HEK293 (cell line): ENCODE results near the gene TNFAIP8L3.
A peak's percentile ranks its signal among the peaks of the same experiment; 100 is the strongest.

ENCODE experiments used
- CTCF ChIA-PET: fragments of 350-600 bp; formaldehyde crosslinking; extraction: SDS; loops from one replicate; lab custom pipeline; 2021; ENCODE audit warnings: antibody characterized with exemption; lab: Yijun Ruan, JAX
- POLR2A ChIA-PET: fragments of 300-600 bp; formaldehyde crosslinking; extraction: SDS; loops from one replicate; lab custom pipeline; 2020; ENCODE audit warnings: antibody characterized with exemption, inconsistent platforms; lab: Yijun Ruan, JAX
- H3K27ac ChIP-seq: fragments of 200-500 bp; sonication (Bioruptor generic); 2 replicates; pipeline ENCODE4 v1.5.1; 2014; ENCODE audit warnings: low read depth, low read length, control low read depth, inconsistent platforms; ENCODE audit errors: extremely low read depth
- H3K36me3 ChIP-seq, 2 experiments: fragments of 200-500 bp in 1 of 2; sonication (Bioruptor generic) in 1 of 2; 1 replicate in 1 of 2; 2 replicates in 1 of 2; pipeline ENCODE4 v1.5.1; 2014 to 2017; ENCODE audit warnings: inconsistent platforms in 2 of 2, low read length in 2 of 2; ENCODE audit not compliant: control insufficient read depth in 2 of 2, insufficient read depth in 1 of 2
- H3K4me1 ChIP-seq: fragments of 200-500 bp; sonication (Bioruptor generic); 2 replicates; pipeline ENCODE4 v1.5.1; 2014; ENCODE audit warnings: mild to moderate bottlenecking, low read length, inconsistent platforms; ENCODE audit not compliant: control insufficient read depth, insufficient read depth
- H3K4me3 ChIP-seq: 2 replicates; pipeline ENCODE4 v1.5.1; 2011; ENCODE audit warnings: low read depth, mild to moderate bottlenecking, control low read depth, low read length, moderate library complexity
- H3K9me3 ChIP-seq: fragments of 200-500 bp; sonication (Bioruptor generic); 2 replicates; pipeline ENCODE4 v1.5.1; 2014; ENCODE audit warnings: low read depth, low read length, inconsistent platforms; ENCODE audit not compliant: control insufficient read depth, insufficient read depth
- BCL11B ChIP-seq: fragments of 450-650 bp; formaldehyde crosslinking; IDR thresholded peaks from 2 replicates; pipeline ENCODE4 v1.5.1; 2016; ENCODE audit warnings: low read depth, missing biosample characterization, missing genetic modification characterization
- EGR2 ChIP-seq: fragments of 450-650 bp; formaldehyde crosslinking; IDR thresholded peaks from 2 replicates; pipeline ENCODE4 v1.5.1; 2016; ENCODE audit warnings: low read depth, missing biosample characterization, missing genetic modification characterization
- HOXC10 ChIP-seq: sonication (generic); formaldehyde crosslinking; IDR thresholded peaks from 2 replicates; pipeline ENCODE4 v1.8.1; 2023; ENCODE audit warnings: mild to moderate bottlenecking, missing genetic modification reagents
- KLF7 ChIP-seq: fragments of 450-650 bp; formaldehyde crosslinking; IDR thresholded peaks from 2 replicates; pipeline ENCODE4 v1.5.1; 2016; ENCODE audit warnings: missing biosample characterization, missing genetic modification characterization, borderline replicate concordance
- KLF9 ChIP-seq: fragments of 450-650 bp; formaldehyde crosslinking; IDR thresholded peaks from 2 replicates; pipeline ENCODE4 v1.5.1; 2016; ENCODE audit warnings: missing biosample characterization, missing genetic modification characterization, low read depth
- MEIS1 ChIP-seq: sonication (generic); formaldehyde crosslinking; IDR thresholded peaks from 2 replicates; pipeline ENCODE4 v1.8.1; 2022; ENCODE audit warnings: missing genetic modification reagents, mild to moderate bottlenecking, borderline replicate concordance
- MZF1 ChIP-seq: fragments of 450-650 bp; formaldehyde crosslinking; IDR thresholded peaks from 2 replicates; pipeline ENCODE4 v1.5.1; 2017; ENCODE audit warnings: missing biosample characterization, missing genetic modification characterization, borderline replicate concordance
- SETDB1 ChIP-seq: IDR thresholded peaks from one replicate; pipeline ENCODE4 v1.6.1; 2017; ENCODE audit warnings: mild to moderate bottlenecking, low read length, moderate library complexity, mixed read lengths; ENCODE audit not compliant: insufficient read length
- SP2 ChIP-seq: fragments of 450-650 bp; formaldehyde crosslinking; IDR thresholded peaks from 2 replicates; pipeline ENCODE4 v1.5.1; 2016; ENCODE audit warnings: missing biosample characterization, missing genetic modification characterization
- ZNF121 ChIP-seq: fragments of 450-650 bp; formaldehyde crosslinking; IDR thresholded peaks from 2 replicates; pipeline ENCODE4 v1.5.1; 2016; ENCODE audit warnings: missing biosample characterization, missing genetic modification characterization
- ZNF133 ChIP-seq: fragments of 450-650 bp; formaldehyde crosslinking; IDR thresholded peaks from 2 replicates; pipeline ENCODE4 v1.5.1; 2016; ENCODE audit warnings: missing biosample characterization, missing genetic modification characterization
- ZNF174 ChIP-seq: fragments of 450-650 bp; formaldehyde crosslinking; IDR thresholded peaks from 2 replicates; pipeline ENCODE4 v1.5.0; 2017; ENCODE audit warnings: missing biosample characterization, mild to moderate bottlenecking, missing genetic modification characterization
- ZNF18 ChIP-seq: fragments of 450-650 bp; formaldehyde crosslinking; IDR thresholded peaks from 2 replicates; pipeline ENCODE4 v1.5.1; 2016; ENCODE audit warnings: missing biosample characterization, missing genetic modification characterization
- ZNF19 ChIP-seq: fragments of 450-650 bp; formaldehyde crosslinking; IDR thresholded peaks from 2 replicates; pipeline ENCODE4; 2016; ENCODE audit warnings: missing biosample characterization, missing genetic modification characterization, low read depth
- ZNF274 ChIP-seq, 2 experiments: fragments of 200-500 bp in 1 of 2; fragments of 450-650 bp in 1 of 2; sonication (Bioruptor generic) in 1 of 2; formaldehyde crosslinking in 1 of 2; IDR thresholded peaks; 2 replicates each; pipeline versions ENCODE4 v1.5.1 to v1.6.1; 2014 to 2016; ENCODE audit warnings: borderline replicate concordance in 1 of 2, inconsistent platforms in 1 of 2, low read length in 1 of 2, missing biosample characterization in 1 of 2, missing genetic modification characterization in 1 of 2
- ZNF398 ChIP-seq: fragments of 450-650 bp; formaldehyde crosslinking; IDR thresholded peaks from 2 replicates; pipeline ENCODE4 v1.5.1; 2017; ENCODE audit warnings: missing biosample characterization, missing genetic modification characterization
- ZNF501 ChIP-seq: fragments of 450-650 bp; formaldehyde crosslinking; IDR thresholded peaks from 2 replicates; pipeline ENCODE4 v1.5.1; 2016; ENCODE audit warnings: missing biosample characterization, missing genetic modification characterization
- ZNF510 ChIP-seq: fragments of 450-650 bp; formaldehyde crosslinking; IDR thresholded peaks from 2 replicates; pipeline ENCODE4 v1.5.1; 2018; ENCODE audit warnings: mild to moderate bottlenecking, missing genetic modification characterization, missing biosample characterization; ENCODE audit not compliant: insufficient replicate concordance
- ZNF548 ChIP-seq: fragments of 450-650 bp; formaldehyde crosslinking; IDR thresholded peaks from 2 replicates; pipeline ENCODE4 v1.5.1; 2016; ENCODE audit warnings: missing biosample characterization, missing genetic modification characterization
- ZNF555 ChIP-seq: fragments of 450-650 bp; formaldehyde crosslinking; conservative IDR thresholded peaks from 2 replicates; pipeline ENCODE4 v1.5.1; 2017; ENCODE audit warnings: missing biosample characterization, mild to moderate bottlenecking, missing genetic modification characterization, inconsistent platforms
- ZNF585B ChIP-seq: fragments of 450-650 bp; formaldehyde crosslinking; IDR thresholded peaks from 2 replicates; pipeline ENCODE4 v1.5.1; 2016; ENCODE audit warnings: missing biosample characterization, missing genetic modification characterization
- ZNF600 ChIP-seq: fragments of 450-650 bp; formaldehyde crosslinking; IDR thresholded peaks from 2 replicates; pipeline ENCODE4 v1.5.1; 2016; ENCODE audit warnings: missing biosample characterization, missing genetic modification characterization
- ZNF658 ChIP-seq: fragments of 450-650 bp; formaldehyde crosslinking; IDR thresholded peaks from 2 replicates; pipeline ENCODE4; 2016; ENCODE audit warnings: missing biosample characterization, missing genetic modification characterization
- ZNF664 ChIP-seq: fragments of 450-650 bp; formaldehyde crosslinking; IDR thresholded peaks from 2 replicates; pipeline ENCODE4 v1.5.1; 2016; ENCODE audit warnings: missing biosample characterization, missing genetic modification characterization
- ZNF692 ChIP-seq: fragments of 450-650 bp; formaldehyde crosslinking; IDR thresholded peaks from 2 replicates; pipeline ENCODE4 v1.5.1; 2016; ENCODE audit warnings: missing biosample characterization, missing genetic modification characterization
- ZNF704 ChIP-seq: fragments of 450-650 bp; formaldehyde crosslinking; IDR thresholded peaks from 2 replicates; pipeline ENCODE4 v1.5.1; 2016; ENCODE audit warnings: missing biosample characterization, missing genetic modification characterization
- ZNF768 ChIP-seq: fragments of 450-650 bp; formaldehyde crosslinking; IDR thresholded peaks from 2 replicates; pipeline ENCODE4 v1.5.1; 2018; ENCODE audit warnings: missing biosample characterization, mild to moderate bottlenecking, missing genetic modification characterization
- ZNF777 ChIP-seq: fragments of 450-650 bp; formaldehyde crosslinking; IDR thresholded peaks from 2 replicates; pipeline ENCODE4 v1.5.1; 2017; ENCODE audit warnings: missing biosample characterization, missing genetic modification characterization, borderline replicate concordance
- ZSCAN5A ChIP-seq: fragments of 450-650 bp; formaldehyde crosslinking; IDR thresholded peaks from 2 replicates; pipeline ENCODE4 v1.5.1; 2016; ENCODE audit warnings: missing biosample characterization, missing genetic modification characterization

TNFAIP8L3 gene

GRCh38 chr15:51087513-51087912, 7.2 kb downstream of the TNFAIP8L3 start (continued):
- no peak for TF ChIP-seq ZSCAN5A (tag by site-specific recombination)
- TF ChIP-seq ZNF658 (tag by site-specific recombination) = no peak
- no peak for TF ChIP-seq KLF7
- no peak for TF ChIP-seq ZNF664 (tag by site-specific recombination)
- TF ChIP-seq ZNF548 = no peak
- no peak for TF ChIP-seq SP2 (tag by site-specific recombination)
- TF ChIP-seq ZNF18 (tag by site-specific recombination) = no peak
- no peak for TF ChIP-seq ZNF555 (tag by site-specific recombination)

GRCh38 chr15:51086409-51086808, 8.3 kb downstream of the TNFAIP8L3 start:
- Histone ChIP-seq H3K36me3 (no peaks in the 10 kb centered on the region), H3K27ac (no peak overlapping the region), H3K4me3 (no peak overlapping the region), H3K4me1 (no peaks in the 10 kb centered on the region), H3K9me3 (no peaks in the 10 kb centered on the region)
- POLR2A ChIA-PET = no interaction called here
- no peak for TF ChIP-seq ZNF133 (tag by site-specific recombination)
- TF ChIP-seq ZNF174 (tag by site-specific recombination) = no peak
- no peak for TF ChIP-seq MEIS1 (CRISPR knock-in tag)
- TF ChIP-seq ZNF19 = no peak
- TF ChIP-seq ZNF510 (tag by site-specific recombination) = no peak
- peak; percentile 71; the same call in 1 of the 2 replicates for TF ChIP-seq ZNF768 (tag by site-specific recombination)
- TF ChIP-seq EGR2 (tag by site-specific recombination) = no peak
- no peak for TF ChIP-seq ZNF501
- CTCF ChIA-PET = interaction anchor here (1.1 kb wide), 1 partner anchor 47 kb away, joined by 3 read pairs; no protein-coding TSS in a partner anchor

GRCh38 chr15:51085764-51086163, 8.9 kb downstream of the TNFAIP8L3 start:
- H3K27ac ChIP-seq = no peak overlapping the region
- H3K9me3 ChIP-seq = no peaks in the 10 kb centered on the region
- no peaks in the 10 kb centered on the region for H3K4me1 ChIP-seq
- ChIA-PET POLR2A (no interaction called here), CTCF (interaction anchor here (1.1 kb wide), 1 partner anchor 47 kb away, joined by 3 read pairs; no protein-coding TSS in a partner anchor)
- no peak overlapping the region for H3K4me3 ChIP-seq
- no peaks in the 10 kb centered on the region for H3K36me3 ChIP-seq
- TF ChIP-seq SETDB1 (no peak), MZF1 (tag by site-specific recombination) (no peak), ZNF692 (no peak), ZNF585B (tag by site-specific recombination) (no peak), BCL11B (tag by site-specific recombination) (no peak), KLF9 (tag by site-specific recombination) (no peak), ZNF704 (no peak), ZNF398 (tag by site-specific recombination) (no peak), ZNF777 (tag by site-specific recombination) (no peak), HOXC10 (CRISPR knock-in tag) (no peak), ZNF121 (tag by site-specific recombination) (no peak), ZNF274 (IDR thresholded peaks at IDR 0.05; ENCODE audit: low read length) (no peak), ZNF274 (tag by site-specific recombination; IDR thresholded peaks at IDR 0.05; ENCODE audit: borderline replicate concordance) (no peak), ZNF600 (no peak)
